GM12875 (cell line): ENCODE data around the gene ADORA1.

Experiments
- H3K4me3 ChIP-seq: one replicate; pipeline ENCODE4 v1.5.1; 2011; ENCODE audit warnings: low read depth, low read length, control low read depth
- TF ChIP-seq, protein P1 (sequence below): IDR thresholded peaks from 2 replicates; pipeline ENCODE4 v1.5.1; 2011; ENCODE audit warnings: low read depth, mild to moderate bottlenecking, control low read depth, inconsistent platforms, low read length, moderate library complexity, borderline replicate concordance; ENCODE audit not compliant: insufficient read depth

Gene ADORA1

DNA sequence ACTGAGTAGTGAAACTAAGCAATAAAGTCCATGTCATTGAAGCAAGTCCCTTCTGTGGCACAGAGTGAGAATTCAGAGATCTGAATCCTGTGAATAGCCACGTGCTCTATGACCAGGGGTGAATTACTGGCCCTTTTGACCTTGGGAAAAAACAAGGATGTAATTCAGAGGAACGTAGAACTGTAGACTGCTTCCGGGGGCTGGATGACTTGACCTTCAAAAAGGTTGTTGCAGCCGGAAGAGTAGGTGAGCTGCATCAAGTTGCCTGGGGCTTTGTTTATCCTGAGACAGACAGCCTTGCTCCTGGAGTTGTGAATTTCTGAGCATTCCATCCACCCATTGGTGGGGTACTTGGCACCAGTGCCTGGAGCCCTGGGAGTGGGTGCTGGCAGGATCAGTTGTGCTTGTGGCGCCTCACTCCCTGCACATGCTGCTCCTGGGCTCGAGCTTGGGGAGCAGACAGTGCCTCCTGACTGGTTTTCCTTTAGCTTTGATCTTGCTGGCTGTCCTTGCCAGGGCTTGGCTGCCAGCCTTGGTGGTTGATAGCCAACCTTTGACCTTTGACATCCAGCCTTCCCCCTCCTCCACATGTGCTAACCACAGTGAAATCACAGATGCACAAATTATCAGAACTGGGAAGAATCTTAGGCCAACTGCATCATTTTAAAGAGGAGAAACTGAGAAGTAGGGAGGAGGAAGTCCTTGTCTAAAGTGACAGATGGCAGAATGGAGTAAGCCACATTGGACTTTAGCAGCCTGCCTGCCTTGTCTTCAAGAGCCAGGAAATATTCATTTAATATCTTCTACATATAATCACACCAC is 25.5 kb upstream of the ADORA1 start:
- H3K4me3 ChIP-seq, result no peak overlapping the region
- TF ChIP-seq, protein P1, sequence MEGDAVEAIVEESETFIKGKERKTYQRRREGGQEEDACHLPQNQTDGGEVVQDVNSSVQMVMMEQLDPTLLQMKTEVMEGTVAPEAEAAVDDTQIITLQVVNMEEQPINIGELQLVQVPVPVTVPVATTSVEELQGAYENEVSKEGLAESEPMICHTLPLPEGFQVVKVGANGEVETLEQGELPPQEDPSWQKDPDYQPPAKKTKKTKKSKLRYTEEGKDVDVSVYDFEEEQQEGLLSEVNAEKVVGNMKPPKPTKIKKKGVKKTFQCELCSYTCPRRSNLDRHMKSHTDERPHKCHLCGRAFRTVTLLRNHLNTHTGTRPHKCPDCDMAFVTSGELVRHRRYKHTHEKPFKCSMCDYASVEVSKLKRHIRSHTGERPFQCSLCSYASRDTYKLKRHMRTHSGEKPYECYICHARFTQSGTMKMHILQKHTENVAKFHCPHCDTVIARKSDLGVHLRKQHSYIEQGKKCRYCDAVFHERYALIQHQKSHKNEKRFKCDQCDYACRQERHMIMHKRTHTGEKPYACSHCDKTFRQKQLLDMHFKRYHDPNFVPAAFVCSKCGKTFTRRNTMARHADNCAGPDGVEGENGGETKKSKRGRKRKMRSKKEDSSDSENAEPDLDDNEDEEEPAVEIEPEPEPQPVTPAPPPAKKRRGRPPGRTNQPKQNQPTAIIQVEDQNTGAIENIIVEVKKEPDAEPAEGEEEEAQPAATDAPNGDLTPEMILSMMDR, result no peak

DNA sequence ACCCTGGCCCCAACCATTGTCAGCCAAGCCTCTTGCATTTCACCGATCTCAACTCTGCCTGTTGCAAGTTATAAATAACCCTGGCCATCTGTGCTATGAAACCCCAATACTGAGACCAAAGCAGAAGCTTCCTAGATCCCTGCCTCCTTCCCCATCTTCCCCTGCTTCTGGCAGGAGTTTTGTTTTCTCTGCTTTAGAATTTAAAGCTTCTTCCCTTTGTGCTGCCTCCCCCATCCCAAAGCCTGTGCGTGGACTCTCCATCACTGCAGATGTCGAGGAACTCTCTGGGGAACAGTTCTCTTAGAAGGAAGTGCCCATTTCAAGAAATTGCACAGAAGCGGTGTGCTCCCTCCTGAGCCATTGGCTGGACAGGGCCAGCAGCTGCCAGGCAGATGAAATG is 24.3 kb upstream of the ADORA1 start:
- TF ChIP-seq, protein P1, result no peak
- no peak overlapping the region for H3K4me3 ChIP-seq

DNA sequence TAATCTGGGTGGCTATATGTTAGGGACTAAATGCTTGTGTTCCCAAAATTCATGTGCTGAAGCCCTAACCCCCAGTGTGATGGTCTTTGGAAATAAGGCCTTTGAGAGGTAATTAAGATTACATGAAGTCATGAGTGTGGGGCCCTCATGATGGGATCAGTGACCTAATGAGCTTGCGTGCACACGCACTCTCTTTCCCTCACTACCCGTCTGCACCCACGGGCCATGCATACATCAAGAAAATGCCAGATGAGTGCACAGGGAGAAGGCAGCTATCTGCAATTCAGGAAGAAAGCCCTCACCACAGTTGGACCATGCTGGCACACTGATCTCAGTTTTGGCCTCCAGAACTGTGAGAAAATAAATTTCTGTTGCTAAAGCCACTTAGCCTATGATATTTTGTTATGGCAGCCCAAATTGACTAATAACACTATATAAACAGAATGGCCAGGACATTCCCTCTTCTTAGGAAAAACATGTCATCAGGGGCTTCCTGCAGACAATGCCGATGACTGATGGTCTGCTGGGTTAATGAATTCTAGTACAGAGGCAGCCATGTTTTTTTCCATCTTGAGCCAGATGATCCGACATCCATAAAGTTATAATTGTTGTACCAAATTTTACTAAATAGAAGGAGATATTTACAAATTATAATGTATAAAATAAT is 23.6 kb upstream of the ADORA1 start:
- TF ChIP-seq, protein P1, result no peak
- no peak overlapping the region for H3K4me3 ChIP-seq

DNA sequence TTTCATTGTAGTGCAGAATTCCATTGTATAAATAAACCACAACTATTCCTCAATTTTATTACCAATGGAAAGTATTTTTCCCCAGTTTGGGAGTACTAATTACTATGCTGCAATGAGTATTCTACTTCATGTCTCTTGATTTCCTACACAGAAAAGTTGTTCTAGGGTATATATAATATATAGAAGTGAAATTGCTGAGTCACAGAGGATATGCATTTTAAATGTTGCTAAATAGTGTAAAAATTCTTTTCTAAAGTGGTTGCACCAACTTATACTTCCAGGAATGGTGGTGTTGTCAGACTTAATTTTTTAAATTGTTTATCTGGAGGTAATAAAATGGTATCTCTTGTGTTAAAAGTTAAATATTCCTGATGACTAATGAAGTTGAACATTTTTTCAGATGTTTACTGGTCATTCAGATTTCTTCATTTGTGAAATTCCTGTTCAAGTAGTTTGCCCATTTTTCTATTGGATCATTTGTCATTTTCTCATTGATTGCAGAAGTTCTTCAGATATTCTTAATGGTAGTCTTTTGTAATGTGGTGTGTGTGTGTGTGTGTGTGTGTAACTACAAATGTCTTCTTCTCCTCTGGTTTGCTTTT is 22.6 kb upstream of the ADORA1 start:
- no peak overlapping the region for H3K4me3 ChIP-seq
- TF ChIP-seq, protein P1, result no peak

DNA sequence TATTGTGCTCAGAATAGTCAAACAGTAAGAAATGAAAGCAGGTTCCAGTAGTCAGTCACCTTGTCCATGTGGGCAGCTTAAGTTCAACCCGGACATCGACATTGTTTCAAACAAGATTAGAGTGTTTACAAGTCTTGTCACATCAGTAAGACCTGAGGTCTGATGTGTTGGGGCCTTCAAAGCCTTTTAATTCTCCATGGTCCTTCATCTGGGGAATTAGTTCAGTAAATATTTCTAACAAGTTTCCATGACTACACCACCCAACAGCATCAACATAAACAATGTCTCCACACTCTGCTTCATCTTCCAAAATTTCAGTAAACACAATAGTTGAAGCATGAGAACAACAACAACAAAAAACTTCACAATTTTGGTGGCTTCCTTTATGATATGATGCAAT is 15.1 kb upstream of the ADORA1 start:
- no peak overlapping the region for H3K4me3 ChIP-seq
- TF ChIP-seq, protein P1, result no peak

DNA sequence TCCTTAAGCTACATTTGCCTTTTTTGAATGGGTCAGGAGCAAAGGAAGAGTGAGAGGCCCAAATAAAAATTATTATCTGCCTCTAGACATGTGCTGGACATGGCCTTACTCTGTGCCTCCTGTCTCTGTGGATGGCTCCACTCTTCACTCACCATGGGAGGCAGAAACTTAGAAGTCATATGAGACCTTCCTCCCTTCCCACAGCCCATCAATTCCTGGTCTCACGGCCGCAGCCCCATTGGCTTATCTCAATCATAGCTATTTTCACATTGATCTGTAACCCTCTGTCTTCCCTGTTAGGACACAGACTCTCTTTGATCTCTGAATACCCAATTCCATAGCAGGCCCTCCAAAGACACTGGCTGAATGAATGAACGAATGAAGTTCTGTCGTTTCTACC is 14.2 kb upstream of the ADORA1 start:
- H3K4me3 ChIP-seq, result no peak overlapping the region
- TF ChIP-seq, protein P1, result no peak
